ENCODE measurements around the gene KTI12.

The KTI12 gene

GRCh38 chr1:51982161-51982560 is 51.4 kb downstream of the KTI12 start:
- DNase-seq, result no peak

Measured in COR-L47 (cell line).